ENCODE results near the gene AGBL3.

The AGBL3 gene

GRCh38 chr7:135174941-135175340 is 188.6 kb downstream of the AGBL3 start:
- no peak for DNase-seq (ENCODE audit: low spot score)
- in situ Hi-C loops (cut with MboI; ENCODE audit: low sequenced_read_pairs, unreplicated experiment) = no loop called here
- TF ChIP-seq, protein P1, sequence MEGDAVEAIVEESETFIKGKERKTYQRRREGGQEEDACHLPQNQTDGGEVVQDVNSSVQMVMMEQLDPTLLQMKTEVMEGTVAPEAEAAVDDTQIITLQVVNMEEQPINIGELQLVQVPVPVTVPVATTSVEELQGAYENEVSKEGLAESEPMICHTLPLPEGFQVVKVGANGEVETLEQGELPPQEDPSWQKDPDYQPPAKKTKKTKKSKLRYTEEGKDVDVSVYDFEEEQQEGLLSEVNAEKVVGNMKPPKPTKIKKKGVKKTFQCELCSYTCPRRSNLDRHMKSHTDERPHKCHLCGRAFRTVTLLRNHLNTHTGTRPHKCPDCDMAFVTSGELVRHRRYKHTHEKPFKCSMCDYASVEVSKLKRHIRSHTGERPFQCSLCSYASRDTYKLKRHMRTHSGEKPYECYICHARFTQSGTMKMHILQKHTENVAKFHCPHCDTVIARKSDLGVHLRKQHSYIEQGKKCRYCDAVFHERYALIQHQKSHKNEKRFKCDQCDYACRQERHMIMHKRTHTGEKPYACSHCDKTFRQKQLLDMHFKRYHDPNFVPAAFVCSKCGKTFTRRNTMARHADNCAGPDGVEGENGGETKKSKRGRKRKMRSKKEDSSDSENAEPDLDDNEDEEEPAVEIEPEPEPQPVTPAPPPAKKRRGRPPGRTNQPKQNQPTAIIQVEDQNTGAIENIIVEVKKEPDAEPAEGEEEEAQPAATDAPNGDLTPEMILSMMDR (IDR thresholded peaks at IDR 0.05; ENCODE audit: borderline replicate concordance, control extremely low read depth, extremely low read depth, insufficient read depth, missing control alignments) = no peak

DNA sequence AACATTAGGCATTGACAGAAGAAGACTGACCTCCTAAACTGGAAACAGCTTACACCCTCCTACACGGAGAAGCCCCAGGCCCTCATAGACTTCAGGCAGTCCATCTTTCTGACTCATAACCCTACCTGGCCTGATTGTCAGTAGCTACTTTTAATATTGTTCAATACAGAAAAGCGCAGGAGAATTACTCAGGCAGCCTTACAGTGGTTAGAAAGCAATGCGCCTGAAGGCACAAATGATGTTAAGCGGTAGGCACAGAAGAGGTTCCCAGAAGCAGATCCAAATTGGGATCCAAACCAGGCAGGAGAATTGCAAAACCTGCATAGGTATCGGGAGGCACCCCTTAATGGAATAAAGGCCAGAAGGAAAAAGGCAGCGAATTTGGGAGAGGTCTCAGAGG is 189.6 kb downstream of the AGBL3 start:
- in situ Hi-C loops (cut with MboI; ENCODE audit: low sequenced_read_pairs, unreplicated experiment) = no loop called here
- no peak for DNase-seq (ENCODE audit: low spot score)
- TF ChIP-seq, protein P1 (IDR thresholded peaks at IDR 0.05; ENCODE audit: borderline replicate concordance, control extremely low read depth, extremely low read depth, insufficient read depth, missing control alignments) = no peak

DNA sequence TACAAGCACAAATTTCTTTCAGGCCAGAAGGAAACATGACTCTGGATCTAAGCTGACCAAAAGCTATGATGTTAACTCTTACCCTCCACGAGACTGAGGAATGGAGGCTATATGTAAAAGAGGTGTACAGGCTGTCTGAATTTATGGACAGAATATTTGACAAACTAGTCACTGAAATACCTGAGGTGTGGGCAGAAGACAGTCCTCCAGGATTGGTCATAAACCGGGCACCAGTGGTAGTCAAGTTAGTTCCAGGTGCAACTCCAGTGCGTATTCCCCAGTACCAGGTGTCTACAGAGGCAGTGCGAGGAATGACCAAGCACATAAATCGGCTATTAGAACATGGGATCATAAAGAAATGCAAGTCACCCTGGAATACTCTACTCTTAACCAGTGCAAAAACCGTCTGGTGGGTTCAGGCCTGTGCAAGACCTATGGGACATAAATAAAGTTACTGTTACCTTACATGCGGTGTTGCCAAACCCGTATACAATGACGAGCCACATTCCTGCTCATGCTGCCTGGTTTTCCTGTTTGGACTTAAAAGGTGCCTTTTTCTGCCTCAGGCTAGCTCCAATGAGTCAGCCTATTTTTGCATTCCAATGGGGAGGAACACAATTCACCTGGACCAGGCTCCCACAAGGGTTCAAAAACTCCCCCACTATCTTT is 190.9 kb downstream of the AGBL3 start:
- in situ Hi-C loops (cut with MboI; ENCODE audit: low sequenced_read_pairs, unreplicated experiment) = no loop called here
- TF ChIP-seq, protein P1 (IDR thresholded peaks at IDR 0.05; ENCODE audit: borderline replicate concordance, control extremely low read depth, extremely low read depth, insufficient read depth, missing control alignments) = no peak
- DNase-seq (ENCODE audit: low spot score) = no peak

- TF ChIP-seq, protein P1 (IDR thresholded peaks at IDR 0.05; ENCODE audit: borderline replicate concordance, control extremely low read depth, extremely low read depth, insufficient read depth, missing control alignments) = no peak
- DNase-seq (ENCODE audit: low spot score) = no peak
- in situ Hi-C loops (cut with MboI; ENCODE audit: low sequenced_read_pairs, unreplicated experiment) = no loop called here
Observed at GRCh38 chr7:135178364-135178763, 192.1 kb downstream of the AGBL3 start.

DNA sequence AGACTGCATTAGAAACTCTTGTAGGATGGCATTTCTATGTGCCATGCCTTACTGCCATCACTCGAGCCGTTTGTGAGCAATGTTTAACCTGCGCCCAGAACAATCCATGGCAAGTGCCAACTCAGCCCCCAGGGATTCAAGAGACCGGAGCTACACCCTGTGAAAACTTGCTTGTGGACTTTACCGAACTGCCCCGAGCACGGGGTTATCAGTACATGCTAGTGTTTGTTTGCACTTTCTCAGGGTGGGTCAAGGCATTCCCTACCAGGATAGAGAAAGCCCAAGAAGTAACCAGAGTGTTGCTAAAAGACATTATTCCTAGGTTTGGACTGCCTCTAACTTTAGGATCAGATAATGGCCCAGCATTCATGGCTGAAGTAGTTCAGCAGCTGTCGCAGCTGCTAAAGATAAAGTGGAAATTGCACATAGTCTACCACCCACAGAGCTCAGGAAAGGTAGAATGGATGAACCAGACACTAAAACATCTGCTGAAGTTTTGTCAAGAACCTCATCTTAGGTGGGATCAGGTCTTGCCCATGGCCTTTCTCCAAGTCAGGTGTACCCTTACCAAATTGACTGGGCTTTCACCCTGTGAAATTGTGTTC is 193.1 kb downstream of the AGBL3 start:
- in situ Hi-C loops (cut with MboI; ENCODE audit: low sequenced_read_pairs, unreplicated experiment) = no loop called here
- TF ChIP-seq, protein P1 (IDR thresholded peaks at IDR 0.05; ENCODE audit: borderline replicate concordance, control extremely low read depth, extremely low read depth, insufficient read depth, missing control alignments) = no peak
- no peak for DNase-seq (ENCODE audit: low spot score)

DNA sequence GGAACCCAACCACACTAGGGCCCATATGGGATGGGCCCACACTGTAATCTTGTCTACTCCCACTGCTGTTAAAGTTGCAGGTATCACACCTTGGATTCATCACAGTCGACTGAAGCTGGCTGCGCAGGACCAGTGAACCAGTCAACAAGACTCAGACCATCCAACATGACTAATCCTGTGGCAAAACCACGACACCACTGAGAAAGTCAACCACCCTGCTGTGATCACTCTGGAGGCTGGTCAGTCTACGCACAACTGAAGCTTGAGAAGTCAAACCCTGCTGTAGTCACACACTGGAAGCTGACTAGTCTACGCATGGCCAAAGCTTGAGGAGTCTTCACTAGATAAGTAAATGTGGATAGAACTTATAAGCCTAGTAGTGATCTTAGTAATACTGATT is 193.8 kb downstream of the AGBL3 start:
- in situ Hi-C loops (cut with MboI; ENCODE audit: low sequenced_read_pairs, unreplicated experiment) = no loop called here
- no peak for DNase-seq (ENCODE audit: low spot score)
- TF ChIP-seq, protein P1 (IDR thresholded peaks at IDR 0.05; ENCODE audit: borderline replicate concordance, control extremely low read depth, extremely low read depth, insufficient read depth, missing control alignments) = no peak
